K562 treated with DMSO at 1 percent for 48 hours (cell line): ENCODE data around the gene PRKAB1. TPM values are rescaled to one million over a fixed set of nuclear protein-coding genes. Genes with fewer than 3 reads are reported as not detected.

Experiments used
- total RNA-seq: library from RNA; unstranded; fragments of 300-600 nt; gene quantifications from 2 replicates; pipeline ENCODE4 v1.2.3, GENCODE V29; 2022; ENCODE audit warnings: low replicate concordance; ENCODE audit errors: extremely low read depth

PRKAB1 gene, protein sequence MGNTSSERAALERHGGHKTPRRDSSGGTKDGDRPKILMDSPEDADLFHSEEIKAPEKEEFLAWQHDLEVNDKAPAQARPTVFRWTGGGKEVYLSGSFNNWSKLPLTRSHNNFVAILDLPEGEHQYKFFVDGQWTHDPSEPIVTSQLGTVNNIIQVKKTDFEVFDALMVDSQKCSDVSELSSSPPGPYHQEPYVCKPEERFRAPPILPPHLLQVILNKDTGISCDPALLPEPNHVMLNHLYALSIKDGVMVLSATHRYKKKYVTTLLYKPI
- total RNA-seq = not detected in 2 replicates

DNA sequence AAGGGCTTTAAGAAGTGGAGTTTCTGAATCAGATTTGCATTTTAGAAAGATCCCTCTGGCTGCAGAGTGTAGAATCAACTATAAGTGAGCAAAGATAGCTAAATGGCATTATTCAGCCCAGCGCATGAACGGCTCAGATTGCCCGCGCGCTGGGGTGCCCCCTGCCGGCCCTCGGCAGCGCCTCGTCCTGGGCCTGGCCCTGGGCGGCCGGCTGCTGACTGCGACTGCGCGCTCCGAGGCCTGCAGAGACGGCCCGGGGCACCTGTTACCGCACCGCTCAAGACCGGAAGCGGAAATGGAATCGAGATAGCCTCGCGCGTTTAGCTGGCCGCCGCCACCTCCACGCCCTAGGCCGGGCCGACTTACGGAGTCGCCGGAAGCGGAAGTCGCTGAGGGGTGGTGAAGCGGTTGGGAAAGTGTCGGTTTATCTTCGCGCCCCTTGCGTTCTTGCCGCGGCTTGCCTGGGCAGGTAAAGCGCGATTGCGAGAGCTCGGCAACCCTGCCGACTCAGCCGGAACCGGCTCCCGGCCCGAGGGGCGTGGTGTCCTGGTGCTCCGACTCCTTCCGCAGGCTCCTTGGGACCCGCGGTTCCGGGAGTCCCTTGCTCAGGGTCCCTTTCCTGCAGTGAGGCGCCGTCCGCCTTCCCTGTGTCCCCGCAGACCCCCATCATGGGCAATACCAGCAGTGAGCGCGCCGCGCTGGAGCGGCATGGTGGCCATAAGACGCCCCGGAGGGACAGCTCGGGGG, at the start of gene PRKAB1:
Gene PRKAB1, plus strand, starts transcription at position 557 of the 747 bp plus-strand sequence. Its CDS starts 112 bp downstream, at position 669.

Other genes with a start within 250 kb of the PRKAB1 start
- not detected in 2 replicates for gene TMEM233, start 74.4 kb upstream of the PRKAB1 start, total RNA-seq
- not detected in 2 replicates for gene CIT, start 209.2 kb downstream of the PRKAB1 start, total RNA-seq